Natural killer cell (primary cell): ENCODE results near the gene ZNF414. TPM values are rescaled to one million over a fixed set of nuclear protein-coding genes. Genes with fewer than 3 reads are reported as not detected.

Experiments
- ATAC-seq, 3 donors: fragments of 150-1000 bp in 2 of 3; fragments of 200-7000 bp in 1 of 3; cut with Tn5 transposase; 1 replicate in 1 of 3; 2 replicates in 2 of 3; pipeline ENCODE4 v1.10.0; 2021; ENCODE audit warnings: mild to moderate bottlenecking in 2 of 3, moderate library complexity in 2 of 3
- DNase-seq, 2 donors: peaks; one replicate each; pipeline versions ENCODE4 v3.0.0 to v3.0.0-alpha.2; 2013 to 2021; ENCODE audit warnings: mixed read lengths in 1 of 2
- H3K27ac ChIP-seq: one replicate; pipeline ENCODE4 v1.5.1; 2013; ENCODE audit warnings: mild to moderate bottlenecking, low read length
- H3K27me3 ChIP-seq: one replicate; pipeline ENCODE4 v1.6.1; 2013; ENCODE audit warnings: low read length; ENCODE audit not compliant: control insufficient read depth, insufficient read depth
- H3K36me3 ChIP-seq: one replicate; pipeline ENCODE4 v1.6.1; 2013; ENCODE audit warnings: low read length; ENCODE audit not compliant: control insufficient read depth, insufficient read depth
- H3K4me1 ChIP-seq: one replicate; pipeline ENCODE4 v1.6.1; 2013; ENCODE audit warnings: low read length; ENCODE audit not compliant: control insufficient read depth, insufficient read depth
- H3K4me3 ChIP-seq: one replicate; pipeline ENCODE4 v1.5.1; 2013; ENCODE audit warnings: low read length
- H3K9me3 ChIP-seq: one replicate; pipeline ENCODE4 v1.6.1; 2013; ENCODE audit warnings: low read length; ENCODE audit not compliant: control insufficient read depth, insufficient read depth
- H3K27ac Mint-ChIP-seq, 2 donors: one replicate each; pipeline ENCODE4 v1.8.0; 2022; ENCODE audit warnings: mild to moderate bottlenecking in 2 of 2, mixed read lengths in 2 of 2, moderate library complexity in 1 of 2
- H3K27me3 Mint-ChIP-seq, 2 donors: one replicate each; pipeline ENCODE4 v1.8.0; 2022; ENCODE audit warnings: low read depth in 2 of 2, mixed read lengths in 2 of 2
- H3K36me3 Mint-ChIP-seq: one replicate; pipeline ENCODE4 v1.8.0; 2022; ENCODE audit warnings: mixed read lengths
- H3K4me1 Mint-ChIP-seq, 2 donors: one replicate each; pipeline ENCODE4 v1.8.0; 2022; ENCODE audit warnings: mixed read lengths in 2 of 2
- H3K4me3 Mint-ChIP-seq: one replicate; pipeline ENCODE4 v1.8.0; 2022; ENCODE audit warnings: mild to moderate bottlenecking, moderate library complexity, mixed read lengths
- H3K9me3 Mint-ChIP-seq, 2 donors: one replicate each; pipeline ENCODE4 v1.8.0; 2022; ENCODE audit warnings: mixed read lengths in 2 of 2
- CTCF ChIP-seq: fragments of 200-600 bp; IDR thresholded peaks from one replicate; pipeline ENCODE4 v1.8.0; 2022; ENCODE audit warnings: antibody characterized with exemption
- WGBS: methylation state at CpG from one replicate; pipeline ENCODE4 v1.1.7; 2013; ENCODE audit warnings: missing lambda C conversion rate; ENCODE audit not compliant: insufficient coverage; 5-methylcytosine and 5-hydroxymethylcytosine counted together
- intact Hi-C: fragments of 100-400 bp; cut with micrococcal nuclease; formaldehyde crosslinking; loops from one replicate; pipeline ENCODE4 v1.14.2; 2022
- total RNA-seq, 4 donors: library from RNA; stranded (reverse); fragments of 120-200 nt in 1 of 4; gene quantifications; one replicate each; pipeline versions ENCODE4 v1.2.3 to v1.2.4, GENCODE V29; 2013 to 2022

ZNF414 gene
- total RNA-seq, 3 donors from 2014 or later (not counting 1 experiment from before 2014, with no cell fraction given) = 42.1 to 46.4 (median 42.3) TPM

DNA sequence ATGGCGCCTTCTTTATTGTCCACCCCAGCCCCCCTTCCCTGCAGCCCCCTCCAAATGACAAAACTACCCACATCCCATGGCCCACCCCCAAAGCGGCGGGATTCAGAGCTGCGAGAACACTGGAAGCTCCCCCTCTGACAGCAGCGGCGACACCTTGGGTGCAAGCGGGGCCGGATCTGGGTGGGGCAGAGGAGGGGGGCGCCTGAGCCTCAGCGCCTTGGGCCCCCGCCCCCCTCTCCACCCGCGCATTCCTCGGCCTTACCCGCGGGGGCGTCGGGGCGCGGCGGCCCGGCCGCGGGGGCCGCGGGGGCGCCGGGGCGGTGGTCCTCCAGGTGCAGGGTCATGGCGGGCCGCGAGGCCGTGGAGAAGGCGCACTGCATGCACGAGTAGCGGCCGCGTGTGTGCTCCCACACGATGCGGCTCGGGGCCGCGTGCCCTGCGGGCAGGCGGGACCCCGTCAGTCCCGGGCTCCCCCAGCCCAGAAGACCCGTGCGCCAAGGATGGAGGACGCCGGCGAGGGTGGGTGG, 3.3 kb downstream of the ZNF414 start:
- peaks cover 10% of the 10 kb centered on the region for H3K36me3 ChIP-seq
- H3K27me3 ChIP-seq = no peaks in the 10 kb centered on the region
- H3K9me3 ChIP-seq = no peaks in the 10 kb centered on the region
- no peaks in the 10 kb centered on the region for H3K9me3 Mint-ChIP-seq
- H3K4me3 ChIP-seq = no peak overlapping the region
- H3K27me3 Mint-ChIP-seq = no peaks in the 10 kb centered on the region
- H3K4me3 Mint-ChIP-seq = no peak overlapping the region
- H3K27ac ChIP-seq = no peak overlapping the region
- 96% methylated on average over 51 of the region's 52 CpGs for WGBS
- no peak overlapping the region for H3K27ac Mint-ChIP-seq
- H3K36me3 Mint-ChIP-seq = no peaks in the 10 kb centered on the region
- no peak for ATAC-seq
- DNase-seq = no peak
- intact Hi-C loops = loop anchor here (10.0 kb wide), 1 partner anchor 96 kb away; the partner anchor contains the start of gene MARCHF2
- H3K4me1 ChIP-seq = peaks cover 48% of the 10 kb centered on the region
- peaks cover 15 to 44% of the 10 kb centered on the region in 2 donors for H3K4me1 Mint-ChIP-seq
- TF ChIP-seq CTCF = no peak

GRCh38 chr19:8506402-8506957, 7.5 kb downstream of the ZNF414 start:
- intact Hi-C loops = loop anchor here (10.0 kb wide), 1 partner anchor 62 kb away; the partner anchor contains the start of gene HNRNPM
- TF ChIP-seq CTCF = peak; percentile 17
- peaks cover 54% of the 10 kb centered on the region for H3K4me1 ChIP-seq
- H3K4me1 Mint-ChIP-seq = peaks cover 8 to 27% of the 10 kb centered on the region in 2 donors
- ATAC-seq (no peak), DNase-seq (no peak)
- H3K27me3 Mint-ChIP-seq = no peaks in the 10 kb centered on the region
- H3K36me3 Mint-ChIP-seq = no peaks in the 10 kb centered on the region
- 42% methylated on average over 18 of the region's 18 CpGs for WGBS
- no peaks in the 10 kb centered on the region for H3K9me3 ChIP-seq
- peak overlapping the region; percentile 93 for H3K4me3 Mint-ChIP-seq
- peak overlapping the region; percentile 60 for H3K4me3 ChIP-seq
- H3K27ac Mint-ChIP-seq = peak overlapping the region in 1 of 2 donors; percentile 78
- peaks cover 7% of the 10 kb centered on the region for H3K36me3 ChIP-seq
- no peaks in the 10 kb centered on the region for H3K9me3 Mint-ChIP-seq
- H3K27me3 ChIP-seq = no peaks in the 10 kb centered on the region
- no peak overlapping the region for H3K27ac ChIP-seq

- Histone ChIP-seq H3K4me1 (peaks cover 60% of the 10 kb centered on the region), H3K27ac (no peak overlapping the region), H3K27me3 (no peaks in the 10 kb centered on the region), H3K36me3 (peaks cover 2% of the 10 kb centered on the region), H3K9me3 (no peaks in the 10 kb centered on the region), H3K4me3 (peak overlapping the region; percentile 60)
- Mint-ChIP-seq H3K36me3 (no peaks in the 10 kb centered on the region), H3K27me3 (no peaks in the 10 kb centered on the region), H3K4me3 (peak overlapping the region; percentile 93), H3K4me1 (peaks cover 10 to 30% of the 10 kb centered on the region in 2 donors), H3K9me3 (no peaks in the 10 kb centered on the region), H3K27ac (peak overlapping the region in 1 of 2 donors; percentile 78)
- ATAC-seq (peak; percentile 57 to 68 (median 65)), DNase-seq (peak; percentile 63 to 79)
- under 1% methylated on average over 56 of the region's 56 CpGs for WGBS
- TF ChIP-seq CTCF = peak; percentile 68
- intact Hi-C loops = loop anchor here (10.0 kb wide), 1 partner anchor 61 kb away; the partner anchor contains the start of gene HNRNPM
These were observed 8.1 kb downstream of the ZNF414 start for GRCh38 chr19:8505680-8506401.
